HG02943 (cell line): ENCODE data around the gene AP1S2.

Source experiments
- ATAC-seq: cut with Tn5 transposase; IDR thresholded peaks from one replicate; pipeline ENCODE4 v1.9.1; 2021; ENCODE audit warnings: mild to moderate bottlenecking, low read depth, moderate library complexity; ENCODE audit not compliant: unreplicated experiment

The AP1S2 gene

GRCh38 chrX:15813416-15813815 is 41.2 kb downstream of the AP1S2 start:
- ATAC-seq, result no peak

- no peak for ATAC-seq
Measured at GRCh38 chrX:15812192-15812938, 42.2 kb downstream of the AP1S2 start.

- no peak for ATAC-seq
Measured at GRCh38 chrX:15808254-15808653, 46.4 kb downstream of the AP1S2 start.

GRCh38 chrX:15804563-15804962 is 50.0 kb downstream of the AP1S2 start:
- ATAC-seq, result no peak

- ATAC-seq, result no peak
Measured at GRCh38 chrX:15797707-15798106, 56.9 kb downstream of the AP1S2 start.

- ATAC-seq, result peak; percentile 32
Measured at GRCh38 chrX:15790769-15791290, 63.8 kb downstream of the AP1S2 start.

- ATAC-seq, result peak; percentile 93
Measured at GRCh38 chrX:15789979-15790768, 64.4 kb downstream of the AP1S2 start, which contains the start of gene ZRSR2. Gene ZRSR2, plus strand, starts transcription at chrX:15790484. Its CDS starts 12 bp downstream, at chrX:15790496.

- no peak for ATAC-seq
Measured at GRCh38 chrX:15786915-15787314, 67.7 kb downstream of the AP1S2 start.

GRCh38 chrX:15785176-15785750 is 69.3 kb downstream of the AP1S2 start:
- ATAC-seq, result no peak

GRCh38 chrX:15781961-15782699 is 72.5 kb downstream of the AP1S2 start:
- ATAC-seq, result peak; percentile 93
